ENCODE data around the gene STYX. TPM values are rescaled to one million over a fixed set of nuclear protein-coding genes. Genes with fewer than 3 reads are reported as not detected.

Gene STYX
- total and polyA plus RNA-seq, 10 of the 15 experiments (the other 5 are each of a cell fraction or from before 2014, with no cell fraction given): 5.0 to 15.3 (median 9.5) TPM

GRCh38 chr14:52755607-52756316 is 25.8 kb downstream of the STYX start:
- Histone ChIP-seq H3K4me1 (ENCODE audit: control insufficient read depth, insufficient read depth, low read length) (no peaks in the 10 kb centered on the region), H3K36me3 (ENCODE audit: control insufficient read depth in 2 of 2, insufficient read depth in 2 of 2, low read length in 1 of 2) (peaks cover 0 to 6% of the 10 kb centered on the region in 2 experiments; a peak in 2 of 4 replicates), H3K27me3 (replicated peaks in 1 of 2; ENCODE audit: control insufficient read depth in 2 of 2, insufficient read depth in 2 of 2, low read length in 1 of 2) (no peaks in the 10 kb centered on the region), H3K4me3 (no peak overlapping the region), H3K4me2 (ENCODE audit: control insufficient read depth, insufficient read depth) (no peak overlapping the region), H4K20me1 (ENCODE audit: control insufficient read depth, insufficient read depth) (no peaks in the 10 kb centered on the region), H3K27ac (ENCODE audit: control insufficient read depth, insufficient read depth) (no peak overlapping the region), H3K9me3 (replicated peaks; ENCODE audit: control insufficient read depth, insufficient read depth, low read length) (no peaks in the 10 kb centered on the region), H3K79me2 (ENCODE audit: control insufficient read depth, insufficient read depth, low read length) (no peaks in the 10 kb centered on the region), H2AFZ (ENCODE audit: control insufficient read depth, low read depth, low read length) (no peak overlapping the region), H3K9ac (ENCODE audit: control insufficient read depth, insufficient read depth, low read length) (no peak overlapping the region)
- intact Hi-C loops (cut with micrococcal nuclease; ENCODE audit: unreplicated experiment) (no loop called here), in situ Hi-C loops (cut with MboI) (no loop called here)
- BruUV-seq (replicated peaks): no TSS peak
- FAIRE-seq: no peak
- 95% methylated on average over 5 of the region's 5 CpGs for WGBS (ENCODE audit: insufficient coverage, insufficient replicate concordance, low lambda C conversion rate, missing lambda C conversion rate)
- DNase-seq (ENCODE audit: low read depth, low spot score): no peak
- ChIA-PET RAD21 (ENCODE audit: unreplicated experiment) (interaction anchor here (1.1 kb wide), 1 partner anchor 20 kb away, joined by 6 read pairs; no protein-coding TSS in a partner anchor), CTCF (interaction anchor here (0.7 kb wide), 1 partner anchor 125 kb away, joined by 4 read pairs; no protein-coding TSS in a partner anchor), POLR2A (interaction anchor here (0.5 to 1.0 kb wide), 2 partner anchors 14 to 199 kb away, joined by 3 read pairs; no protein-coding TSS in a partner anchor), SMC1A (ENCODE audit: uncharacterized antibody, unreplicated experiment) (interaction anchor here (0.6 to 1.0 kb wide), 3 partner anchors 14 to 166 kb away, joined by 3 read pairs; no protein-coding TSS in a partner anchor)
- TF ChIP-seq CHD4 (IDR thresholded peaks at IDR 0.05): no peak
- TF ChIP-seq ZNF217 (IDR thresholded peaks at IDR 0.05): no peak
- no peak for TF ChIP-seq ESRRA (IDR thresholded peaks at IDR 0.05; ENCODE audit: low read length)
- TF ChIP-seq POLR2A (IDR thresholded peaks at IDR 0.05; ENCODE audit: low read depth, low read length): no peak
- no peak for TF ChIP-seq ZNF24 (IDR thresholded peaks at IDR 0.05)
- ATAC-seq: no peak

- TF ChIP-seq USF2 (IDR thresholded peaks at IDR 0.05; ENCODE audit: borderline replicate concordance, low read depth, low read length) (no peak), ZBTB40 (IDR thresholded peaks at IDR 0.05; ENCODE audit: borderline replicate concordance) (no peak)
- DNase-seq (ENCODE audit: low read depth, low spot score): no peak
- H3K9ac ChIP-seq (ENCODE audit: control insufficient read depth, insufficient read depth, low read length): no peak overlapping the region
- RAD21 ChIA-PET (ENCODE audit: unreplicated experiment): no interaction called here
- no peaks in the 10 kb centered on the region for H3K9me3 ChIP-seq (replicated peaks; ENCODE audit: control insufficient read depth, insufficient read depth, low read length)
- no peak for ATAC-seq
- WGBS (ENCODE audit: insufficient coverage, insufficient replicate concordance, low lambda C conversion rate, missing lambda C conversion rate): 100% methylated on average over 1 of the region's 1 CpG
- intact Hi-C loops (cut with micrococcal nuclease; ENCODE audit: unreplicated experiment) (no loop called here), in situ Hi-C loops (cut with MboI) (no loop called here)
- peaks cover 0 to 6% of the 10 kb centered on the region in 2 experiments; a peak in 2 of 4 replicates for H3K36me3 ChIP-seq (ENCODE audit: control insufficient read depth in 2 of 2, insufficient read depth in 2 of 2, low read length in 1 of 2)
- SMC1A ChIA-PET (ENCODE audit: uncharacterized antibody, unreplicated experiment): interaction anchor here (0.6 to 1.7 kb wide), 2 partner anchors 17 to 215 kb away, joined by 3 read pairs; no protein-coding TSS in a partner anchor
- H3K27me3 ChIP-seq (replicated peaks in 1 of 2; ENCODE audit: control insufficient read depth in 2 of 2, insufficient read depth in 2 of 2, low read length in 1 of 2): no peaks in the 10 kb centered on the region
- CTCF ChIA-PET: interaction anchor here (1.2 to 1.7 kb wide), 2 partner anchors 17 to 160 kb away, joined by 3 to 7 read pairs; no protein-coding TSS in a partner anchor
- H3K4me3 ChIP-seq: no peak overlapping the region
- no peak overlapping the region for H2AFZ ChIP-seq (ENCODE audit: control insufficient read depth, low read depth, low read length)
- POLR2A ChIA-PET: interaction anchor here (1.4 kb wide), 1 partner anchor 15 kb away, joined by 3 read pairs; no protein-coding TSS in a partner anchor
- no peaks in the 10 kb centered on the region for H3K79me2 ChIP-seq (ENCODE audit: control insufficient read depth, insufficient read depth, low read length)
- H4K20me1 ChIP-seq (ENCODE audit: control insufficient read depth, insufficient read depth): no peaks in the 10 kb centered on the region
- no TSS peak for BruUV-seq (replicated peaks)
- no peaks in the 10 kb centered on the region for H3K4me1 ChIP-seq (ENCODE audit: control insufficient read depth, insufficient read depth, low read length)
- H3K4me2 ChIP-seq (ENCODE audit: control insufficient read depth, insufficient read depth): no peak overlapping the region
- no peak for FAIRE-seq
- no peak overlapping the region for H3K27ac ChIP-seq (ENCODE audit: control insufficient read depth, insufficient read depth)
These were observed 29.2 kb downstream of the STYX start for GRCh38 chr14:52759145-52759544.

Measured in GM12878 (cell line).